AG09319 (cell line): ENCODE results near the gene LY86.

Experiments used
- DNase-seq: peaks from one replicate; pipeline ENCODE4 v3.0.0-alpha.2; 2010; ENCODE audit warnings: low read depth; ENCODE audit errors: extremely low read depth
- CTCF ChIP-seq: IDR thresholded peaks from 2 replicates; pipeline ENCODE4 v1.5.1; 2011; ENCODE audit warnings: low read depth, mild to moderate bottlenecking, inconsistent platforms, low read length, moderate library complexity

The LY86 gene

GRCh38 chr6:6570929-6571671 lies 17.4 kb upstream of the LY86 start:
- no peak for DNase-seq
- no peak for TF ChIP-seq CTCF

DNA sequence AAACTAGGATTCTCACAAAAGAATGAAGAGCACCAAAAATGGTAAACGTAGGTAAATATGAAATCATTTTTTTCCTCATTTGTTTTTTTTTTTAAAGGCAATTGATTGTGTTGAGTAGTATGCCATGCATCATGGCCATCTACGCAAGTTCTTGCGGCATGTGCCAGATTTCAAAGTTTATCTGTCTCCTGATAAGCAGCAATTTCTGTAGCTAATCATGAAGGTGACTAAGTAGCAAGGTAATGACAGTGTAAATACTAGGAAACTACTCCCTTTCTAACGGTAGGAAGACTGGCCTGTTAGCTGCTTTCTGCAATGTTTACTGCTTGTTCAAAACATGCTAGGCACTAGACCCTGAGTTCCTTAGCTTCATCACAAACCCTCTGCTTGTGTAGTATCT lies 13.4 kb upstream of the LY86 start:
- no peak for TF ChIP-seq CTCF
- no peak for DNase-seq

- TF ChIP-seq CTCF = no peak
- DNase-seq = no peak
These were observed 10.8 kb upstream of the LY86 start for GRCh38 chr6:6577735-6578134.

DNA sequence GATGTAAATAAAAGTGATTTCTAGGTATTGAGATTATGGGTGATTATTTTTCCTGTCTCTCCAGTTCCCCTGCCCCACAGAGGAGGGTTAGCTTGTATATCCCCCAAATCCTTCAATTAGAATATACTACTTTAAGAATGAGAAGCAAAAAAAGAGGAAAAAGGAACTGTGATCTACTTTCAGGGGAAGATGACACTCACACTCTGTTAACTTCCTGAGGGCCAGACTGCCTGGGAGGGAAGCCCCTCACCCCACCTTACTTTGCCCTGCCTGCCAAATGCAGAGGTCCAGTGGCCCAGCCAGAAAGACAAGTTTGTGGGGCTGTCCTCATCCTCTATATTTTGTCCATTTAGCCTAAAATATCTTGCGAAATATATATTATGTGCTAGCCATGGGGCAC lies 9.2 kb upstream of the LY86 start:
- TF ChIP-seq CTCF = no peak
- DNase-seq = no peak

DNA sequence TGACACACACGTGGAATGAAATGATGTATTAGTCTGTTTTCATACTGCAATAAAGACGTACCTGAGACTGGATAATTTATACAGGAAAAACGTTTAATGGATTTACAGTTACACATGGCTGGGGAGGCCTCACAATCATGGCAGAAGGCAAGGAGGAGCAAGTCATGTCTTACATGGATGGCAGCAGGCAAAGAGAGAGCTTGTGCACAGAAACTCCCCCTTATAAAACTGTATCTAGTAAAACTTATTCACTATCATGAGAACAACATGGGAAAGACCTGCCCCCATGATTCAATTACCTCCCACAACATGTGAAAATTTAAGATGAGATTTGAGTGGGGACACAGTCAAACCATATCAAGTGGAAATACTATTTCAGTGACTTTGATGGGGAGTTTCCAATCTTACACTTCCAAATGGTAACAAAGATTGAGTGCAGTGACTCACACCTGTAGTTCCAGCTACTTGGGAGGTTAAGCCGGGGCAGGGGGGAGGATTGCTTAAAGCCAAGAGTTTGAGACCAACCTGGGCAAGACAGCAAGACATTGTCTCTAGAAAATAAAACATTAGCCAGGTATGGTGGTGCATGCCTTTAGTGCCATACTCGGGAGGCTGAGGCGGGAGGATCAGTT lies 8.2 kb upstream of the LY86 start:
- TF ChIP-seq CTCF = no peak
- no peak for DNase-seq

GRCh38 chr6:6581054-6581453 lies 7.5 kb upstream of the LY86 start:
- DNase-seq = no peak
- no peak for TF ChIP-seq CTCF

DNA sequence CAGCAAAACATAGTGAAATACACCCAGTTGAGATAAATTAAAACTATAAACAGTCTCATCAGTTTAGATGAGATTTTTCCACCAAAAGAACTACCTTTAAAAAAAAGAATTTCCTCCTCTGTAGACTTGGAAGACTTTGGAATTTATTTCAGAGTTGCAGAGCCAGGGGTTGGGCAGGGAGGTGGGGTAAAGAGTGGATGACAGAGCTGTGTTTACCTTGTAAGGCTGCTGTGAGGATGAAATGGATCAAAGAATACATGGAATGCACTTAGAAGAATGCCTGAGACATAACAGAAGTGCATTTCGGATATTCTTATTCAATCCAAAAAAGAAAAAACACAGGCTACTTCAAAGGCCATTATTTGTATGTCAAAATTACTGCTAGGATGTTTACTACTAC lies 6.4 kb upstream of the LY86 start:
- DNase-seq = no peak

More for the DNA sequence above, 6.4 kb upstream of the LY86 start:
- TF ChIP-seq CTCF = no peak
